Mesenchymal stem cell (in vitro differentiated cells and primary cell): ENCODE data around the gene NEDD4L.

Experiments
- DNase-seq: peaks from one replicate; pipeline ENCODE4 v3.0.0-alpha.2; 2013
- H2AFZ ChIP-seq: one replicate; pipeline ENCODE4 v1.6.1; 2013; ENCODE audit warnings: low read depth, mild to moderate bottlenecking, control low read depth, inconsistent platforms, low read length, moderate library complexity
- H2AK5ac ChIP-seq: 2 replicates; pipeline ENCODE4 v1.6.1; 2013; ENCODE audit warnings: low read length, moderate library complexity, mild to moderate bottlenecking, inconsistent platforms; ENCODE audit not compliant: severe bottlenecking
- H2BK120ac ChIP-seq: one replicate; pipeline ENCODE4 v1.6.1; 2013; ENCODE audit warnings: low read depth, mild to moderate bottlenecking, inconsistent platforms, low read length, moderate library complexity
- H2BK12ac ChIP-seq, 2 experiments: one replicate each; pipeline ENCODE4 v1.6.1; 2013; ENCODE audit warnings: inconsistent platforms in 2 of 2, low read length in 2 of 2, mild to moderate bottlenecking in 2 of 2, moderate library complexity in 2 of 2, control low read depth in 1 of 2
- H2BK15ac ChIP-seq: one replicate; pipeline ENCODE4 v1.6.1; 2013; ENCODE audit warnings: mild to moderate bottlenecking, low read depth, inconsistent platforms; ENCODE audit not compliant: poor library complexity, severe bottlenecking
- H2BK5ac ChIP-seq: 2 replicates; pipeline ENCODE4 v1.6.1; 2013; ENCODE audit warnings: low read depth, mild to moderate bottlenecking, low read length, control low read depth, inconsistent platforms; ENCODE audit not compliant: poor library complexity, severe bottlenecking
- H3K14ac ChIP-seq, 2 experiments: one replicate each; pipeline ENCODE4 v1.6.1; 2013; ENCODE audit warnings: inconsistent platforms in 2 of 2, low read length in 2 of 2, control low read depth in 1 of 2, mild to moderate bottlenecking in 1 of 2, moderate library complexity in 1 of 2
- H3K18ac ChIP-seq, 2 experiments: one replicate each; pipeline ENCODE4 v1.6.1; 2013; ENCODE audit warnings: inconsistent platforms in 2 of 2, low read length in 2 of 2, control low read depth in 1 of 2, low read depth in 1 of 2, mild to moderate bottlenecking in 1 of 2
- H3K23ac ChIP-seq, 2 experiments: one replicate each; pipeline ENCODE4 v1.6.1; 2013; ENCODE audit warnings: inconsistent platforms in 2 of 2, low read length in 2 of 2, mild to moderate bottlenecking in 2 of 2, moderate library complexity in 2 of 2, control low read depth in 1 of 2
- H3K27ac ChIP-seq: 2 replicates; pipeline ENCODE4 v1.5.1; 2013; ENCODE audit warnings: mild to moderate bottlenecking, moderate library complexity, low read length, control low read depth, inconsistent platforms; ENCODE audit not compliant: poor library complexity, severe bottlenecking
- H3K27me3 ChIP-seq, 2 experiments: 2 replicates each; pipeline versions ENCODE4 v1.6.1 to v1.7.0; 2013; ENCODE audit warnings: low read length in 2 of 2, mild to moderate bottlenecking in 2 of 2, moderate library complexity in 2 of 2, control low read depth in 1 of 2, inconsistent platforms in 1 of 2; ENCODE audit not compliant: control insufficient read depth in 1 of 2, insufficient read depth in 1 of 2
- H3K36me3 ChIP-seq, 2 experiments: 2 replicates each; pipeline versions ENCODE4 v1.6.1 to v1.7.0; 2013; ENCODE audit warnings: low read length in 2 of 2, control low read depth in 1 of 2, inconsistent platforms in 1 of 2, low read depth in 1 of 2, mild to moderate bottlenecking in 1 of 2; ENCODE audit not compliant: insufficient read depth in 2 of 2, control insufficient read depth in 1 of 2
- H3K4ac ChIP-seq, 2 experiments: one replicate each; pipeline ENCODE4 v1.6.1; 2013; ENCODE audit warnings: inconsistent platforms in 2 of 2, low read length in 2 of 2, mild to moderate bottlenecking in 2 of 2, moderate library complexity in 2 of 2, control low read depth in 1 of 2, low read depth in 1 of 2
- H3K4me1 ChIP-seq: 2 replicates; pipeline ENCODE4 v1.6.1; 2013; ENCODE audit warnings: low read depth, low read length, control low read depth; ENCODE audit not compliant: control insufficient read depth, insufficient read depth
- H3K4me2 ChIP-seq: 2 replicates; pipeline ENCODE4 v1.6.1; 2013; ENCODE audit warnings: low read length, mild to moderate bottlenecking, inconsistent platforms; ENCODE audit not compliant: poor library complexity, severe bottlenecking
- H3K4me3 ChIP-seq, 2 experiments: 2 replicates each; pipeline versions ENCODE4 v1.5.1 to v1.7.0; 2013; ENCODE audit warnings: low read length in 2 of 2, mild to moderate bottlenecking in 2 of 2, control low read depth in 1 of 2, low read depth in 1 of 2; ENCODE audit not compliant: insufficient read depth in 1 of 2
- H3K79me1 ChIP-seq: replicated peaks from 2 replicates; pipeline ENCODE4 v1.6.1; 2013; ENCODE audit warnings: mild to moderate bottlenecking, control low read depth, low read length, inconsistent platforms; ENCODE audit not compliant: poor library complexity, severe bottlenecking
- H3K9ac ChIP-seq: 2 replicates; pipeline ENCODE4 v1.7.0; 2013; ENCODE audit warnings: mild to moderate bottlenecking, low read length, moderate library complexity
- H3K9me3 ChIP-seq: 2 replicates; pipeline ENCODE4 v1.7.0; 2013; ENCODE audit warnings: mild to moderate bottlenecking, low read length; ENCODE audit not compliant: control insufficient read depth
- H4K8ac ChIP-seq: one replicate; pipeline ENCODE4 v1.6.1; 2013; ENCODE audit warnings: inconsistent platforms, mild to moderate bottlenecking, low read length, moderate library complexity
- H4K91ac ChIP-seq: one replicate; pipeline ENCODE4 v1.6.1; 2013; ENCODE audit warnings: mild to moderate bottlenecking, low read length, inconsistent platforms
- WGBS: methylation state at CpG from one replicate; pipeline ENCODE4 v1.1.7; 2013; ENCODE audit warnings: mixed read lengths; 5-methylcytosine and 5-hydroxymethylcytosine counted together

Gene NEDD4L

GRCh38 chr18:58183226-58183625 is 139.2 kb downstream of the NEDD4L start:
- DNase-seq: no peak
- Histone ChIP-seq H3K9me3 (no peaks in the 10 kb centered on the region), H2BK5ac (no peak overlapping the region), H3K4me1 (peaks cover 22% of the 10 kb centered on the region), H3K9ac (no peak overlapping the region), H3K36me3 (no peaks in the 10 kb centered on the region), H2BK15ac (no peak overlapping the region), H3K4me2 (no peak overlapping the region), H2BK12ac (no peak overlapping the region), H2AFZ (no peak overlapping the region), H3K4ac (no peak overlapping the region), H3K14ac (no peak overlapping the region), H3K4me3 (no peak overlapping the region), H3K27ac (no peak overlapping the region), H2AK5ac (no peak overlapping the region), H4K91ac (no peak overlapping the region), H2BK120ac (no peak overlapping the region), H3K79me1 (peaks cover 4% of the 10 kb centered on the region), H3K27me3 (no peaks in the 10 kb centered on the region), H3K18ac (no peak overlapping the region), H4K8ac (no peak overlapping the region), H3K23ac (no peak overlapping the region)
- 95% methylated on average over 4 of the region's 4 CpGs for WGBS

DNA sequence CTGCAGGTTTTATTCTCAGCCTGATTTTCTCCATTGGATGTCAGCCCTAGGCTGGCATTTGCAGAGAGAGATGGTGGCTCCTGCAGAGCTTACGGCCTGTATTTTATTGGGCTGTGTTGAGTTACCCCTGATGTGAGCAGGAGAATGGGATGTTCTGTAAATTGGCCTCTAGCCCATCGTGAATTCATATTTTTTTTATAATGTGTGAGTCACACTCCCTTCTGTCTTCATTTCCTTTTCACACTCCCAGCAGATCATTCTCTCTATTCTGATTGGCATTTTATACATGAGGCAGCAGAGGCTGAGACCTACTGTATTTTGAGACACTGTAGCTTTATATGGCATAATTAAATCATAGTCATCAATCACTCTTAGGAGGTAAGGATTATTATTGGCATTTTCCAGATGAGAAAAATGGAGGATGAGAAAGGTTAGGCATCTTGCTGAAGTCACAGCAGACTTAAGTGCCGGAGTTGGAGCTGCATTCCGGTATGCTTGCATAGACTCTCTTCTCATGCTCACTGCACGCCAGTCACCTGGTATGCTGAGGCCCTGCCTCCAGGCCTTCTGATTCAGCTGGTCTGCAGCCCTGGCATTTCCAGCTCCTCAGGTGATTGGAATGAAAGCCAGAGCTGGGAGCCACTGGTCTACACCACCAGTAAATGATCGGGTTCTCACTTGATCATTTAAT is 142.4 kb downstream of the NEDD4L start:
- Histone ChIP-seq H4K91ac (no peak overlapping the region), H3K14ac (no peak overlapping the region), H3K9me3 (no peaks in the 10 kb centered on the region), H2BK15ac (no peak overlapping the region), H2BK12ac (no peak overlapping the region), H2AFZ (no peak overlapping the region), H3K4me2 (no peak overlapping the region), H4K8ac (no peak overlapping the region), H2BK120ac (no peak overlapping the region), H3K23ac (no peak overlapping the region), H2BK5ac (no peak overlapping the region), H3K36me3 (no peaks in the 10 kb centered on the region), H3K4me1 (peaks cover 14% of the 10 kb centered on the region), H3K27ac (peak overlapping the region; percentile 94), H3K27me3 (no peaks in the 10 kb centered on the region), H2AK5ac (no peak overlapping the region), H3K18ac (no peak overlapping the region), H3K4me3 (no peak overlapping the region), H3K4ac (no peak overlapping the region), H3K9ac (no peak overlapping the region), H3K79me1 (peaks cover 4% of the 10 kb centered on the region)
- WGBS: 82% methylated on average over 5 of the region's 6 CpGs
- peak; percentile 66 for DNase-seq

- Histone ChIP-seq H2BK12ac (no peak overlapping the region), H2BK120ac (no peak overlapping the region), H3K9ac (no peak overlapping the region), H3K23ac (no peak overlapping the region), H3K79me1 (peaks cover 6% of the 10 kb centered on the region), H2AFZ (no peak overlapping the region), H3K18ac (no peak overlapping the region), H4K8ac (no peak overlapping the region), H3K36me3 (no peaks in the 10 kb centered on the region), H3K14ac (no peak overlapping the region), H3K4me1 (peaks cover 14% of the 10 kb centered on the region), H3K27me3 (no peaks in the 10 kb centered on the region), H3K4me3 (no peak overlapping the region), H3K9me3 (no peaks in the 10 kb centered on the region), H3K4ac (no peak overlapping the region), H2AK5ac (peak overlapping the region; percentile 40), H2BK5ac (no peak overlapping the region), H3K27ac (no peak overlapping the region), H3K4me2 (no peak overlapping the region), H4K91ac (no peak overlapping the region), H2BK15ac (no peak overlapping the region)
- WGBS: 97% methylated on average over 2 of the region's 6 CpGs
- DNase-seq: no peak
Observed at GRCh38 chr18:58187674-58188073, 143.6 kb downstream of the NEDD4L start.

DNA sequence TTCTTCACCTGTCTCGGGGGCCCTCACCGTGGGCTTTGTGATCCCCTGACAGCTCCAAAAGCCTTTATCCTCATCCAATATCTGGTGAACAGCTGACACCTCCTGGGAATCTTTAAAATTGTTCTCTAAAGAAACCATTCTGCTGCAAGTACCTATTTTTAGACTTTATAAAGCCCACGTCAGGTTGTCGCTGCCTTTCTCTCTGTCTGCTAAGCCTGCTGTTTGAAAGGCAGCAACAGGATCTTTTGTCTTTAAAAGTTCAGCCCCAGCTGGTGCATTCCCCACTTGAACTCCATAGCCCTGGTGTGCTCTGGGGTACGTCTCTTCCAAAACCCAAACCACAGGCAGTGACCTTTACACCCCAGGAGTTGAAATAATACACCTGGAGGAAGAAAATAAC is 145.0 kb downstream of the NEDD4L start:
- Histone ChIP-seq H2BK12ac (no peak overlapping the region), H3K36me3 (no peaks in the 10 kb centered on the region), H3K27ac (no peak overlapping the region), H2BK5ac (no peak overlapping the region), H3K23ac (no peak overlapping the region), H2BK120ac (no peak overlapping the region), H3K27me3 (no peaks in the 10 kb centered on the region), H2BK15ac (no peak overlapping the region), H4K8ac (no peak overlapping the region), H3K14ac (no peak overlapping the region), H3K4me3 (no peak overlapping the region), H3K9me3 (no peaks in the 10 kb centered on the region), H2AK5ac (peak overlapping the region; percentile 58), H3K9ac (no peak overlapping the region), H4K91ac (no peak overlapping the region), H3K4ac (no peak overlapping the region), H3K18ac (no peak overlapping the region), H3K4me1 (peaks cover 14% of the 10 kb centered on the region), H3K79me1 (peaks cover 6% of the 10 kb centered on the region), H2AFZ (no peak overlapping the region), H3K4me2 (no peak overlapping the region)
- 86% methylated on average over 4 of the region's 5 CpGs for WGBS
- no peak for DNase-seq
